PC-3 (cell line): Measurements from ENCODE around the gene OGT. TPM values are rescaled to one million over a fixed set of nuclear protein-coding genes. Genes with fewer than 3 reads are reported as not detected.
"Not testable (repeated sequence)": the region's sequence is repeated elsewhere in the genome, so short reads cannot be mapped to it uniquely, and the experiment has no call there.

Source experiments
- ATAC-seq: fragments of 200-7000 bp; cut with Tn5 transposase; 2 replicates; pipeline ENCODE4 v1.9.1; 2020; ENCODE audit warnings: mild to moderate bottlenecking, moderate library complexity
- BruUV-seq: library from RNA; stranded (reverse); fragments of 400-500 nt; replicated peaks from 2 replicates; lab custom pipeline; 2021; lab: Mats Ljungman, UMichigan
- CTCF ChIA-PET: fragments of 300-600 bp; sonication (Branson Sonifier 250); formaldehyde crosslinking; loops from one replicate; lab custom pipeline; 2022; ENCODE audit warnings: antibody characterized with exemption; lab: Charles Lee
- POLR2A ChIA-PET: fragments of 300-600 bp; sonication (Branson Sonifier 250); formaldehyde crosslinking; loops from one replicate; lab custom pipeline; 2022; ENCODE audit warnings: antibody characterized with exemption; ENCODE audit not compliant: unreplicated experiment; lab: Charles Lee
- DNase-seq: peaks from one replicate; pipeline ENCODE4 v3.0.0-alpha.2; 2015
- H2AFZ ChIP-seq: fragments of 300-600 bp; sonication (generic); 2 replicates; pipeline ENCODE4 v1.6.0; 2016; ENCODE audit warnings: antibody characterized with exemption, low read length
- H3F3A ChIP-seq: fragments of 300-600 bp; sonication (generic); one replicate; pipeline ENCODE4 v1.6.0; 2017; ENCODE audit warnings: antibody characterized with exemption, low read length, control low read depth, mild to moderate bottlenecking; ENCODE audit not compliant: unreplicated experiment
- H3K27ac ChIP-seq: fragments of 300-600 bp; sonication (generic); 2 replicates; pipeline ENCODE4 v1.5.1; 2016; ENCODE audit warnings: mild to moderate bottlenecking, low read length
- H3K27me3 ChIP-seq: fragments of 300-600 bp; sonication (generic); 2 replicates; pipeline ENCODE4 v1.6.1; 2016; ENCODE audit warnings: low read length, mixed read lengths
- H3K36me3 ChIP-seq: fragments of 300-600 bp; sonication (generic); 2 replicates; pipeline ENCODE4 v1.6.1; 2016; ENCODE audit warnings: low read depth, mixed run types, low read length, mixed read lengths
- H3K4me1 ChIP-seq: fragments of 300-600 bp; sonication (generic); 2 replicates; pipeline ENCODE4 v1.5.1; 2016; ENCODE audit warnings: low read length; ENCODE audit not compliant: insufficient read depth
- H3K4me2 ChIP-seq: fragments of 300-600 bp; sonication (generic); 2 replicates; pipeline ENCODE4 v1.6.0; 2016; ENCODE audit warnings: low read length
- H3K4me3 ChIP-seq: fragments of 300-600 bp; sonication (generic); 2 replicates; pipeline ENCODE4 v1.5.1; 2016; ENCODE audit warnings: mild to moderate bottlenecking, low read length, mixed read lengths
- H3K79me2 ChIP-seq: fragments of 300-600 bp; sonication (generic); 2 replicates; pipeline ENCODE4 v1.6.1; 2017; ENCODE audit warnings: low read length, mixed read lengths
- H3K9ac ChIP-seq: fragments of 300-600 bp; sonication (generic); 2 replicates; pipeline ENCODE4 v1.6.0; 2016; ENCODE audit warnings: mild to moderate bottlenecking, low read length
- H3K9me2 ChIP-seq: fragments of 300-600 bp; sonication (generic); replicated peaks from 2 replicates; pipeline ENCODE4 v1.6.1; 2016; ENCODE audit warnings: mixed run types, low read length, mixed read lengths
- H3K9me3 ChIP-seq: fragments of 300-600 bp; sonication (generic); 2 replicates; pipeline ENCODE4 v1.6.1; 2016; ENCODE audit warnings: low read length, mixed read lengths
- H4K20me1 ChIP-seq: fragments of 300-600 bp; sonication (generic); 2 replicates; pipeline ENCODE4 v1.6.1; 2016; ENCODE audit warnings: low read length, mixed read lengths
- CTCF ChIP-seq: fragments of 300-600 bp; sonication (generic); conservative IDR thresholded peaks from 2 replicates; pipeline ENCODE4 v1.5.1; 2017; ENCODE audit warnings: antibody characterized with exemption, low read depth, mild to moderate bottlenecking, low read length
- EZH2 ChIP-seq: fragments of 300-600 bp; sonication (generic); IDR thresholded peaks from one replicate; pipeline ENCODE4 v1.6.1; 2017; ENCODE audit warnings: antibody characterized with exemption, mild to moderate bottlenecking, low read length; ENCODE audit not compliant: unreplicated experiment
- EZH2phosphoT487 ChIP-seq: fragments of 300-600 bp; sonication (generic); IDR thresholded peaks from 2 replicates; pipeline ENCODE4 v1.6.1; 2018; ENCODE audit warnings: mild to moderate bottlenecking, antibody characterized with exemption, low read length, borderline replicate concordance
- intact Hi-C: fragments of 100-400 bp; cut with micrococcal nuclease; formaldehyde crosslinking; loops from 2 replicates; pipeline ENCODE4 v1.9.0; 2023
- total RNA-seq: library from RNA; depleted of rRNA; stranded (reverse); fragments of >200 nt; gene quantifications from 2 replicates; pipeline ENCODE4 v1.2.3, GENCODE V29; 2014

OGT gene
- total RNA-seq, 1 experiment from 2014 or later = 99.8 TPM

- Histone ChIP-seq H3K36me3 (peaks cover 78% of the 10 kb centered on the region), H4K20me1 (no peaks in the 10 kb centered on the region), H3K9ac (no peak overlapping the region), H3K79me2 (no peaks in the 10 kb centered on the region), H3K4me2 (no peak overlapping the region), H3K4me1 (no peaks in the 10 kb centered on the region), H3K9me3 (no peaks in the 10 kb centered on the region), H3K27me3 (no peaks in the 10 kb centered on the region), H3K4me3 (no peak overlapping the region), H2AFZ (no peak overlapping the region), H3F3A (peaks cover 5% of the 10 kb centered on the region), H3K27ac (no peak overlapping the region), H3K9me2 (no peaks in the 10 kb centered on the region)
- CTCF ChIA-PET = no interaction called here
- DNase-seq (no peak), ATAC-seq (no peak)
- no TSS peak for BruUV-seq
- intact Hi-C loops = no loop called here
- TF ChIP-seq EZH2phosphoT487 = no peak
- no peak for TF ChIP-seq EZH2
- no peak for TF ChIP-seq CTCF
- POLR2A ChIA-PET = no interaction called here
Measured at GRCh38 chrX:71565474-71566041, 32.7 kb downstream of the OGT start.

GRCh38 chrX:71571390-71571789 lies 38.5 kb downstream of the OGT start:
- intact Hi-C loops, H4K20me1 ChIP-seq, H3K9me3 ChIP-seq, POLR2A ChIA-PET, H3K4me2 ChIP-seq, ATAC-seq, BruUV-seq, CTCF ChIA-PET, H3K27me3 ChIP-seq, H3K9me2 ChIP-seq, H3K9ac ChIP-seq, H2AFZ ChIP-seq, H3F3A ChIP-seq, H3K27ac ChIP-seq, H3K79me2 ChIP-seq, DNase-seq, H3K4me3 ChIP-seq, H3K4me1 ChIP-seq: not testable (repeated sequence)
- peaks cover 75% of the 10 kb centered on the region for H3K36me3 ChIP-seq

GRCh38 chrX:71573590-71573989 lies 40.7 kb downstream of the OGT start:
- H3K9me3 ChIP-seq = no peaks in the 10 kb centered on the region
- H3K36me3 ChIP-seq = peaks cover 55% of the 10 kb centered on the region
- H2AFZ ChIP-seq = no peak overlapping the region
- H3K4me2 ChIP-seq = no peak overlapping the region
- DNase-seq (no peak), ATAC-seq (no peak; the same call in 1 of the 2 replicates)
- no peaks in the 10 kb centered on the region for H3K9me2 ChIP-seq
- no peak overlapping the region for H3K4me3 ChIP-seq
- no TSS peak for BruUV-seq
- H3K27ac ChIP-seq = no peak overlapping the region
- ChIA-PET CTCF (no interaction called here), POLR2A (no interaction called here)
- no peaks in the 10 kb centered on the region for H3K79me2 ChIP-seq
- H3F3A ChIP-seq = no peaks in the 10 kb centered on the region
- no peaks in the 10 kb centered on the region for H3K27me3 ChIP-seq
- H4K20me1 ChIP-seq = no peaks in the 10 kb centered on the region; the same call in 1 of the 2 replicates
- no peak overlapping the region for H3K9ac ChIP-seq
- H3K4me1 ChIP-seq = peaks cover 10% of the 10 kb centered on the region; the same call in 1 of the 2 replicates
- intact Hi-C loops = no loop called here
- TF ChIP-seq EZH2 = no peak
- TF ChIP-seq EZH2phosphoT487 = no peak
- no peak for TF ChIP-seq CTCF
